ENCODE measurements around the gene LPAR5.
A peak's percentile ranks its signal among the peaks of the same experiment; 100 is the strongest.
"Not testable (repeated sequence)": the region's sequence is repeated elsewhere in the genome, so short reads cannot be mapped to it uniquely, and the experiment has no call there.

LPAR5 gene

DNA sequence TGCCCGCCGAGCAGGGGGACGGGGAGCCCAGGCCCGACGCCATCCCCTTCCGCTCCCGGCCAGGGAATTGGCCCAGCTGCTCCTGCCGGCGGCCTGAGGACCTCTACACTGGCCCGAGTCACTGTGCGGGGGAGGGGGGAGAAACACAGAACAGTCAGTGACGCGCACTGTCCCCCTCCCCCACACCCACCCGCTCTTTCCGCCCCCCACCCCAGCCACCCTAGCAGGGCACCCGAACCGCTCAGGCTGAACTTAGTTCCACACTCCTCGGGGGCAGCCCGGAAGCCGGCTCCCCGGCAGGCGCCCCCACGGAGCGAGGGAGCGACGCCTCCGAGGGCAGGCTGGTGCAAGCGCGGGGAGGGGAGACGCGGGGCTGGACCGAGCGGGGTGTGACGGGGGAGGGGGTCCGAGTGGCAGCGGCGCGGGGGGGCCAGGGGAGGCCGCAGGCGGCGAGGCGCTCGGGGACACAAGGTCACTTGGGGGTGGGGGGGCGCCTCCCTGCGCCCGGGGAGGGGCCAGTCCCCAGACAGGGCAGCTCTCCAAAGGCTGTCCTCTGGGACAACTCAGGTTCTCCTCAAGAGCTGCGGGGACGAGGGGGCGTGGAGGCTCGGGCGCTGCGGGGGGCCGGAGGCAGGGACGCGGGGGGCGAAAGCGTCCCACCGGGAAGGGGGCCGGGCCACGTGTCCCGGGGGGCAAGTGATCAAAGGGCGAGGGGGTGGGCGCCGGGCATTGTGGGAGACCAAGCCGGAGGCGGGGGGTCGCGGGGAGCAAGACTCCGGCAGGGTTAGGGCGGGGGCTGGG lies 29.2 kb downstream of the LPAR5 start:
- peak in 1 of 2 donors; percentile 50 for DNase-seq (ENCODE audit: low read depth in 2 of 2)

- no peak for DNase-seq (ENCODE audit: low read depth in 2 of 2)
Measured at GRCh38 chr12:6605421-6606330, 30.1 kb downstream of the LPAR5 start.

GRCh38 chr12:6604259-6605029 lies 31.3 kb downstream of the LPAR5 start:
- DNase-seq (ENCODE audit: low read depth in 2 of 2) = no peak

GRCh38 chr12:6603095-6603567 lies 32.6 kb downstream of the LPAR5 start:
- DNase-seq (ENCODE audit: low read depth in 2 of 2) = no peak

DNA sequence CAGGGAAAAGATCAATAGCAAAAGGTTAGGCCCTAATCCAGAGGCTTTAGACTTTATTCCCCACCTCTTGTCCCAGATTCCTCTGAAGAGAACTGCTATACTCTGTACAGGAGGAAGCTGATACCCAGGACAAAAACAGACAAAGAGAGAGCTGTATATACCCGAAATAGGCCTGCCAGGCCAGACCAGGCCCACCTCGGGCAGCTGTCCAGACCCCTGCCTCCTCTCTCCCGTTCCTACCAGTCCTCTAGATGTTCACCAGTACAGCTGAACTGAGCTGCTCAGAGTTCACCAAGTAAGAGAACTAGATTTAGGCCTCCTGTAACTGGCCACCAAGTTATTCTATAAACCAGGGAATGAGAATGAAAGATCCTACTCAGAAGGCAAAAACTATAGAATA lies 33.2 kb downstream of the LPAR5 start:
- no peak for DNase-seq (ENCODE audit: low read depth in 2 of 2)

DNA sequence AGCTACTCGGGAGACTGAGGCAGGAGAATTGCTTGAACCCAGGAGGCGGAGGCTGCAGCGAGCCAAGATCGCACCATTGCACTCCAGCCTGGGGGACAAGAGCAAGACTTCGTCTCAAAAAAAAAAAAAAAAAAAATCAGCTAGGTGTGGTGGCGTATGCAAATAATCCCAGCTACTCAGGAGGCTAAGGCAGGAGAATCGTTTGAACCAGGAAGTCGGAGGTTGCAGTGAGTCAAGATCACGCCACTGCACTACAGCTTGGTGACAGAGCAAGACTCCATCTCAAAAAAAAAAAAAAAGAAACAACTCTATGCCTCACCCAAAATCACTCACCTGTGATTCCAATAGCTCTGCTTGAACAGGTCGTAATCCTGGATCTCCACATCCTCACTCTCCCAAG lies 40.1 kb downstream of the LPAR5 start:
- DNase-seq (ENCODE audit: low read depth in 2 of 2) = not testable (repeated sequence)

- DNase-seq (ENCODE audit: low read depth in 2 of 2) = no peak
Measured at GRCh38 chr12:6592087-6592486, 43.7 kb downstream of the LPAR5 start.

DNA sequence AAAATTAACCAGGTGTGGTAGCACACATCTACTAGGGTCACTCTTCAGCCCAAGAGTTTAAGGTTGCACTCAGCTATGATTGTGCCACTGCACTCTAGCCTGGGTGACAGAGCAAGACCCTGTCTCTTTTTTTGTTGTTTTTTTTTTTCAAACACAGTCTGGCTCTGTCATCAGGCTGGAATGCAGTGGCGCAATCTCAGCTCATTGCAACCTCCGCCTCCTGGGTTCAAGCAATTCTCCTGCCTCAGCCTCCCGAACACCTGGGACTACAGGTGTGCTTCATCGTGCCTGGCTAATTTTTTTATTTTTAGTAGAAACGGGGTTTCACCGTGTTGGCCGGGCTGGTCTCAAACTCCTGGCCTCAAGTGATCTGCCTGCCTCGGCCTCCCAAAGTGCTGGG lies 49.2 kb downstream of the LPAR5 start:
- not testable (repeated sequence) for DNase-seq (ENCODE audit: low read depth in 2 of 2)

GRCh38 chr12:6584293-6584692 lies 51.5 kb downstream of the LPAR5 start:
- no peak for DNase-seq (ENCODE audit: low read depth in 2 of 2)

DNA sequence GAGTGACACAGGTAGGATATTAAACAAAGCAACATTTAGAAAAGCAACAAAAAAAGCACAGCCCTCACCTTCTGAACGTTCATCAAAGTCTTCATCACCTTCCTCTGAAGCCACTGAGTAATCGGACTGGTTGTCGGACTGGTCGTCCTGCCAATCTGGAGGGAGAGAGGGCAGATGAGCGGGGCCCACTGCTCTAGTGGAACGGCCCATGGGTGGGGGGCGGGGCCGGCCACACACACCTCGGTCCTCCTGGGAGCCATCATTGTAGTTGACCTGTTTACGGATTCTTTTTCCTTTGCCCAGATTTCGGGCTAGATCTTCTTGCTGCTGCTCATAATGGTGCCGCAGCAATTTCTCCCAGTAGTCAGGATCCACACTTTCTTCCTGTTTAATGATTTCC lies 52.8 kb downstream of the LPAR5 start:
- no peak for DNase-seq (ENCODE audit: low read depth in 2 of 2)

DNA sequence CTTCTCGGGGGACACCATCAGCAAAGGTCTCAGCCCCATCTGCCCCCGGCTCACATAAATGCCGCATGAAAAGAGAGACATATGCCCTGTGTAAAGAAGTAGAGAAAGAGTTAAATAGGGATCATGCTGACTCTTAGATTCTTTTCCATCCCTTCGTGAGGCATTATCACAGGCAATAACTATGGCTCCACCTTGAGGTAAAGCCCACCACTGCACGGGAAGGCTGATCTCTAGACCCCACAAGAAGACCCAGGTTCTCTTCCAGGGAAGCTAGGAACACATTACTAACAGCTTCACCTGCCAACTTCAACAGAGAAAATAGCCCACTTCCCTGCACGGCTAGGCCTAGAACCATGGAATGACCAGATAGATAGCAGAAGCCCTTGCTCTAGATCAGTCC lies 53.6 kb downstream of the LPAR5 start:
- no peak for DNase-seq (ENCODE audit: low read depth in 2 of 2)

DNA sequence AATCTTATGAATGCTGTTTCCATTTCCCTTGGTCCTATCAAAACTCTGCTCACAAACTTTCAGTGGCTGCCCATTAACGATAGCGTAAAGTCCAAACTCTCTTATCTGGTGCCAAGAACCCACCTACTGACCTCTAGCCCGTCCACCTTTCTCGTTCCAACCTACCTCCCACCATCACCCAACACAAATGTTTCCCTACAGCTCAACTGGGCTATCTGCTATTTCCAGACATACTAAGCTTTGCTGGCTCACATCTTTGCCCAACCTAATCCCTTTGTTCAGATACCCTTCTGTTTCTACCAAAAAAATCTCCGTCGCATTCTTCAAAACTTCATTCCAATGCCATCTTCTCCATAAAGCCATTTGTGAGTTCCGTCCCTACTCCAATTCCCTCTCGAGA lies 60.1 kb downstream of the LPAR5 start:
- DNase-seq (ENCODE audit: low read depth in 2 of 2) = no peak

- DNase-seq (ENCODE audit: low read depth in 2 of 2) = no peak
Measured at GRCh38 chr12:6574576-6575295, 61.0 kb downstream of the LPAR5 start.

DNA sequence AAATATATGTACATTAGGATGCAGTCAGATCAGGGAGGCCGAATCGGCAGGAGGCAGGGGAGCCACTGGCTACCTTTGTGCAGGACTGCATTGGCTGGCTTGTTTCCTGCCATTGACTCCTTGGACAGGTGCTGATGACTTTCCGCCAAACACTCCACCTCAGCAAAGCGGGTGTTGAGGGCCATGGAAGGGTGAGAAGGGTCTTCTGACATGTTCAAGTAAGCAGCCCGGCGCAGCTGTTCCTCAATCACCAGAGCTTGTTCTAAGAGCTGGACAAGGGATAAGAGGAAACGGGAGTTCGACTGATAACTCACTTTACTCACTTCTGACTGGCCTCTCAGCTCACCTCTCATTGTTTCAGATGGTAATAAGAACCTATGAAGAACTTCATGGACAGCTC lies 62.8 kb downstream of the LPAR5 start:
- DNase-seq (ENCODE audit: low read depth in 2 of 2) = no peak

- no peak for DNase-seq (ENCODE audit: low read depth in 2 of 2)
Measured at GRCh38 chr12:6570264-6570887, 65.4 kb downstream of the LPAR5 start.

- no peak for DNase-seq (ENCODE audit: low read depth in 2 of 2)
Measured at GRCh38 chr12:6569786-6570185, 66.0 kb downstream of the LPAR5 start.

- no peak for DNase-seq (ENCODE audit: low read depth in 2 of 2)
Measured at GRCh38 chr12:6569312-6569711, 66.4 kb downstream of the LPAR5 start.

All from stimulated activated CD4-positive, alpha-beta T cell treated with anti-CD3 and anti-CD28 coated beads, Interleukin-1b, Interleukin-23, amount 100 ng/mL, for 1 hour (primary cell).